ENCODE data around the gene WHRN.

Gene WHRN

GRCh38 chr9:114403153-114403756 is 102.0 kb downstream of the WHRN start:
- Histone ChIP-seq H3K4me3 (ENCODE audit: insufficient read depth, low read length, poor library complexity, severe bottlenecking) (no peak overlapping the region), H3F3A (ENCODE audit: insufficient read depth) (no peaks in the 10 kb centered on the region), H3K27me3 (ENCODE audit: low read length) (no peaks in the 10 kb centered on the region), H4K20me1 (ENCODE audit: low read depth, low read length) (no peaks in the 10 kb centered on the region), H3K9ac (ENCODE audit: low read length) (no peak overlapping the region), H3K9me3 (ENCODE audit: insufficient read depth, low read length) (no peaks in the 10 kb centered on the region), H3K79me2 (ENCODE audit: insufficient read depth, low read length) (no peaks in the 10 kb centered on the region), H3K9me2 (replicated peaks; ENCODE audit: insufficient read depth, low read length) (no peaks in the 10 kb centered on the region), H3K36me3 (ENCODE audit: low read length) (no peaks in the 10 kb centered on the region), H3K27ac (ENCODE audit: low read depth, low read length) (no peak overlapping the region), H2AFZ (ENCODE audit: low read depth, low read length, severe bottlenecking) (no peak overlapping the region), H3K4me2 (ENCODE audit: low read depth, low read length, poor library complexity, severe bottlenecking) (no peak overlapping the region)
- no peak for TF ChIP-seq EZH2phosphoT487 (conservative IDR thresholded peaks at IDR 0.05; ENCODE audit: low read length)
- TF ChIP-seq CTCF (IDR thresholded peaks at IDR 0.05; ENCODE audit: insufficient read depth, low read length, poor library complexity, severe bottlenecking) = no peak

GRCh38 chr9:114401344-114401743 is 103.9 kb downstream of the WHRN start:
- no peak overlapping the region for H3K27ac ChIP-seq (ENCODE audit: low read depth, low read length)
- H3K36me3 ChIP-seq (ENCODE audit: low read length) = no peaks in the 10 kb centered on the region
- no peaks in the 10 kb centered on the region for H3K27me3 ChIP-seq (ENCODE audit: low read length)
- peaks cover 12% of the 10 kb centered on the region for H3K79me2 ChIP-seq (ENCODE audit: insufficient read depth, low read length)
- H3K9ac ChIP-seq (ENCODE audit: low read length) = no peak overlapping the region
- no peaks in the 10 kb centered on the region for H3K9me2 ChIP-seq (replicated peaks; ENCODE audit: insufficient read depth, low read length)
- no peak overlapping the region for H3K4me3 ChIP-seq (ENCODE audit: insufficient read depth, low read length, poor library complexity, severe bottlenecking)
- no peak overlapping the region for H3K4me2 ChIP-seq (ENCODE audit: low read depth, low read length, poor library complexity, severe bottlenecking)
- no peak overlapping the region for H2AFZ ChIP-seq (ENCODE audit: low read depth, low read length, severe bottlenecking)
- no peak for TF ChIP-seq CTCF (IDR thresholded peaks at IDR 0.05; ENCODE audit: insufficient read depth, low read length, poor library complexity, severe bottlenecking)
- TF ChIP-seq EZH2phosphoT487 (conservative IDR thresholded peaks at IDR 0.05; ENCODE audit: low read length) = no peak
- peaks cover 5% of the 10 kb centered on the region; the same call in 1 of the 2 replicates for H3F3A ChIP-seq (ENCODE audit: insufficient read depth)
- H4K20me1 ChIP-seq (ENCODE audit: low read depth, low read length) = no peaks in the 10 kb centered on the region
- H3K9me3 ChIP-seq (ENCODE audit: insufficient read depth, low read length) = no peaks in the 10 kb centered on the region

- Histone ChIP-seq H3K27ac (ENCODE audit: low read depth, low read length) (no peak overlapping the region), H3K36me3 (ENCODE audit: low read length) (no peaks in the 10 kb centered on the region), H3F3A (ENCODE audit: insufficient read depth) (peaks cover 9% of the 10 kb centered on the region), H3K4me3 (ENCODE audit: insufficient read depth, low read length, poor library complexity, severe bottlenecking) (no peak overlapping the region), H3K4me2 (ENCODE audit: low read depth, low read length, poor library complexity, severe bottlenecking) (no peak overlapping the region), H2AFZ (ENCODE audit: low read depth, low read length, severe bottlenecking) (no peak overlapping the region), H3K9ac (ENCODE audit: low read length) (no peak overlapping the region), H3K27me3 (ENCODE audit: low read length) (no peaks in the 10 kb centered on the region), H3K79me2 (ENCODE audit: insufficient read depth, low read length) (peaks cover 12% of the 10 kb centered on the region), H3K9me3 (ENCODE audit: insufficient read depth, low read length) (no peaks in the 10 kb centered on the region), H4K20me1 (ENCODE audit: low read depth, low read length) (no peaks in the 10 kb centered on the region), H3K9me2 (replicated peaks; ENCODE audit: insufficient read depth, low read length) (no peaks in the 10 kb centered on the region)
- TF ChIP-seq EZH2phosphoT487 (conservative IDR thresholded peaks at IDR 0.05; ENCODE audit: low read length) = no peak
- no peak for TF ChIP-seq CTCF (IDR thresholded peaks at IDR 0.05; ENCODE audit: insufficient read depth, low read length, poor library complexity, severe bottlenecking)
Measured at GRCh38 chr9:114400772-114401171, 104.5 kb downstream of the WHRN start.
